ENCODE results near the gene AGRN. TPM values are rescaled to one million over a fixed set of nuclear protein-coding genes. Genes with fewer than 3 reads are reported as not detected.

The AGRN gene
- total and polyA plus RNA-seq, 8 donors, result 3.5 to 459 (median 50.5) TPM

DNA sequence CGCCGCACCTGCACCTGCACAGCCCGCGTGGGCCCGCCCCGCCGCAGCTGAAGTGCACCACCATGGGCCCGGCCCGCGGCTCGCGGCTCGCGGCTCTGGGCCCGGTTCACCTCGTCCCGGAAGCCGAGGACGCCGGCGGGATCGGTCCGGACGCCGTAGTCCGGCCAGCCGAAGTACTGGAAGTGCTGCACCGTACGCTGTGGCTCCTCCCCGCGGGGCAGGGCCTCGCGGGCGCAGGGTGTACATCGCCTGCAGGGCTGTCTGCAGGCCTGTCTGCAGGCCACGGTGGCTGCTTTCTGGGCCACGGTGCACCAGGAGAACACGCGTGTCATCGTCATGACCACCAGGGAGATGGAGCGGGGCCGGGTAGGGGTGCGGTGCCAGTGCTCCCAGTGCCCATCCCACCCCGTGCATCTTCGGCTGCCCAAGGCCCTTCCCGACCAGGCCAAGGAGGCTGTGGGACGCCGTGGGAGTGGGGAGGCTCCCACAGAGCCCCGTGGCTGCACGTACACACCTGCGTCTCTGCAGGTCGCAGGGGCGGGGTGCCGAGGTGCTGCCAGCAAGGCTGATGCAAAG lies 47.5 kb downstream of the AGRN start:
- peak overlapping the region in 3 of 4 donors; percentile 52 to 59 (median 57) for H3K4me3 ChIP-seq
- no peak for DNase-seq
- H3K27ac ChIP-seq, result peak overlapping the region; percentile 77 to 90 (median 86)
- peaks cover 6 to 89% (median 47%) of the 10 kb centered on the region in 3 donors for H3K27me3 ChIP-seq
- intact Hi-C loops (cut with DNase I; ENCODE audit: low total_unique reads), result no loop called here
- H3K4me1 ChIP-seq, result peaks cover 34 to 66% (median 55%) of the 10 kb centered on the region in 4 donors
- H3K9me3 ChIP-seq, result no peaks in the 10 kb centered on the region
- TF ChIP-seq POLR2AphosphoS5 (IDR thresholded peaks at IDR 0.05), result no peak
- no peak for TF ChIP-seq EP300 (IDR thresholded peaks at IDR 0.05)
- TF ChIP-seq, protein P1, sequence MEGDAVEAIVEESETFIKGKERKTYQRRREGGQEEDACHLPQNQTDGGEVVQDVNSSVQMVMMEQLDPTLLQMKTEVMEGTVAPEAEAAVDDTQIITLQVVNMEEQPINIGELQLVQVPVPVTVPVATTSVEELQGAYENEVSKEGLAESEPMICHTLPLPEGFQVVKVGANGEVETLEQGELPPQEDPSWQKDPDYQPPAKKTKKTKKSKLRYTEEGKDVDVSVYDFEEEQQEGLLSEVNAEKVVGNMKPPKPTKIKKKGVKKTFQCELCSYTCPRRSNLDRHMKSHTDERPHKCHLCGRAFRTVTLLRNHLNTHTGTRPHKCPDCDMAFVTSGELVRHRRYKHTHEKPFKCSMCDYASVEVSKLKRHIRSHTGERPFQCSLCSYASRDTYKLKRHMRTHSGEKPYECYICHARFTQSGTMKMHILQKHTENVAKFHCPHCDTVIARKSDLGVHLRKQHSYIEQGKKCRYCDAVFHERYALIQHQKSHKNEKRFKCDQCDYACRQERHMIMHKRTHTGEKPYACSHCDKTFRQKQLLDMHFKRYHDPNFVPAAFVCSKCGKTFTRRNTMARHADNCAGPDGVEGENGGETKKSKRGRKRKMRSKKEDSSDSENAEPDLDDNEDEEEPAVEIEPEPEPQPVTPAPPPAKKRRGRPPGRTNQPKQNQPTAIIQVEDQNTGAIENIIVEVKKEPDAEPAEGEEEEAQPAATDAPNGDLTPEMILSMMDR (IDR thresholded peaks at IDR 0.05), result no peak
- no peak for TF ChIP-seq POLR2A (IDR thresholded peaks at IDR 0.05)
- 67 to 88% (median 85%) methylated on average over 23 to 54 of the region's 54 CpGs for WGBS, 5 donors
- H3K36me3 ChIP-seq, result no peaks in the 10 kb centered on the region

DNA sequence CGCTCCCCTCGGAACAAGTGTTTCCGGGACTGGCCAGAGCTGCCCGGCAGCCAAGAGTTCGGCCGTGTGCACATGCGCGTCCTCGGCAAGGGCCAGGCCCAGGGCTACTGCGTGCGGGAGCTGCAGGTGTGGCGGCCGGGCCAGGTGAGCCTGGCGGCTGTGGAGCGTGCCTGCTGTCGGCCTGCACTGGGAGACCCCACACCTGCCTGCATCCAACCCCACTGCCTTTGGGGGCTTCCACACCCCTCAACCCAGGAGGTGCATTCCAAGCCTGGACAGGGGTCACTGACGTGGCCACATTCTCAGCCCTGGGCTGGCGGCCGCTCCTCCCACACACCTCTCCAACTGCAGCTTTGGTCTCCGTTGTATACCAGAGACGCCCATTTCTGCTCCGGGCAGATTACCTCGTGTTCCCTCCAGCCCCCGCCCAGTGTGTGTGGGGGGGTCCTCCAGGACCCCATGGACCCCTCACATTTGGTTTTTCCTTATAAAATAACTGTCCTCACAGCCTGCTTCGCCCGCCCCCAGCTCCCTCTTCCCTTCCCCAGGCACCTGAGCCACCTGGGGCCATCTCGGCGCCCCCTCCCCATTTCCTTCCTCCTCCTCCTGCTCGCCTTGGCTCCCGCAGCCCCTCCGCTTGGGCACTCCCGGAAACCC lies 48.1 kb downstream of the AGRN start:
- H3K9me3 ChIP-seq, result no peaks in the 10 kb centered on the region
- peak; percentile 69 to 76 for DNase-seq
- WGBS, 5 donors, result 25 to 41% (median 36%) methylated on average over 14 to 32 of the region's 32 CpGs
- H3K27me3 ChIP-seq, result peaks cover 6 to 89% (median 41%) of the 10 kb centered on the region in 3 donors
- TF ChIP-seq POLR2AphosphoS5 (IDR thresholded peaks at IDR 0.05) (peak in 2 of 3 donors; percentile 62 to 68), EP300 (IDR thresholded peaks at IDR 0.05) (no peak)
- intact Hi-C loops (cut with DNase I; ENCODE audit: low total_unique reads), result no loop called here
- H3K4me1 ChIP-seq, result peaks cover 30 to 66% (median 53%) of the 10 kb centered on the region in 4 donors
- peak overlapping the region; percentile 77 to 90 (median 86) for H3K27ac ChIP-seq
- H3K36me3 ChIP-seq, result no peaks in the 10 kb centered on the region
- peak overlapping the region; percentile 42 to 59 (median 54) for H3K4me3 ChIP-seq

DNA sequence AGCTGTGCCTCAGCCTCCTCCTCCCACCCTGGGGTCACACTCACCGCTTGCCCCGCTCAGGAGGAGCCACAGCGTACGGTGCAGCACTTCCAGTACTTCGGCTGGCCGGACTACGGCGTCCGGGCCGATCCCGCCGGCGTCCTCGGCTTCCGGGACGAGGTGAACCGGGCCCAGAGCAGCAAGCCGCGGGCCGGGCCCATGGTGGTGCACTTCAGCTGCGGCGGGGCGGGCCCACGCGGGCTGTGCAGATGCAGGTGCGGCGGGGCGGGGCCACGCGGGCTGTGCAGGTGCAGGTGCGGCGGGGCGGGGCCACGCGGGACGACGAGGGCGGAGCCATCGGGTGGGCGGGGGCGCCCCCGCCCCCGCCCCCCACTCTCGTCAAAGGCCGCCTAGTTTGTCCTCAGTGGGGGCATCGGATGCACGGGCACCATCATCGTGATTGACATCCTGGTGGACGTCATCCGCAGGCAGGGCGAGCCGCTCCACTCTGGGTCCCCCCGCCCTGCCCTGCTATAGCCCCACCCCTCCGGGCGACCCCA lies 48.7 kb downstream of the AGRN start:
- Histone ChIP-seq H3K27ac (peak overlapping the region; percentile 77 to 90 (median 86)), H3K36me3 (no peaks in the 10 kb centered on the region), H3K4me1 (peaks cover 28 to 67% (median 51%) of the 10 kb centered on the region in 4 donors), H3K4me3 (peak overlapping the region; percentile 42 to 59 (median 54)), H3K9me3 (no peaks in the 10 kb centered on the region), H3K27me3 (peaks cover 6 to 89% (median 35%) of the 10 kb centered on the region in 3 donors)
- intact Hi-C loops (cut with DNase I; ENCODE audit: low total_unique reads), result no loop called here
- TF ChIP-seq POLR2AphosphoS5 (IDR thresholded peaks at IDR 0.05), result peak in 1 of 3 donors; percentile 37
- TF ChIP-seq POLR2A (IDR thresholded peaks at IDR 0.05), result no peak
- whole genome bisulfite sequencing, 5 donors, result 0 to 2% (median 1%) methylated on average over 17 to 54 of the region's 55 CpGs
- DNase-seq, result peak; percentile 89 to 91

DNA sequence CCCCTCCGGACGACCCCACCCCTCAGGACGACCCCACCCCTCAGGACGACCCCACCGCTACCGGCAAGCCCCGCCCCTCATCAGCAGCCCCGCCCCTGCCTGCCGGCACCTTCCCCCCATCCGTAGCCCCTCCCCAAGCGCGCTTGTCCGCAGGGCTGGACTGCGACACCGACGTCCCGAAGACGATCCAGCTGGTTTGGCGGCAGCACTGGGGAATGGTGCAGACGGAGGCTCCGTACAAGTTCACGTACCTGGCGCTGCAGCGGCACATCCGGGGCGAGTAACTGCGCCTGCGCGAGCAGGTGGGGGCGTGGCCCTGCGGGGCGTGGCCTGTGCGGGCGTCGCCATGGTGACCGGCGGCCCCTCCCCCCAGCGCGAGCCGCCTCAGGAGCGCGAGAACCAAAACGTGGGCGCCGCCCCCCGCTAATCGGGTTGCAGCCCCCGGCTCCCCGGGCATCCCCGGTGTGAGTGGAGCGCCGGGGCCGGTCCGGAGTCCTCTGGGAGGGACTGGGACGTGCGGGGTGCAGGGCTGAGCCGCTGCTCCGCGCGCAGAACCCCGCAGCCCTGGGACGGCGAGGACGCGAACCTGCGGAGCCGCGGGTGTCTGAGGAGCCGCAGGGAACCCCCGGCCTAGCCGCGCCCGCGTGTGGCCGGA lies 49.3 kb downstream of the AGRN start:
- Histone ChIP-seq H3K4me3 (peak overlapping the region; percentile 42 to 59 (median 54)), H3K27me3 (peaks cover 6 to 89% (median 29%) of the 10 kb centered on the region in 3 donors), H3K36me3 (no peaks in the 10 kb centered on the region), H3K4me1 (peaks cover 22 to 63% (median 45%) of the 10 kb centered on the region in 4 donors), H3K9me3 (no peaks in the 10 kb centered on the region), H3K27ac (peak overlapping the region; percentile 77 to 90 (median 86))
- intact Hi-C loops (cut with DNase I; ENCODE audit: low total_unique reads), result no loop called here
- 1 to 20% (median 3%) methylated on average over 1 to 75 of the region's 75 CpGs for whole genome bisulfite sequencing, 5 donors
- TF ChIP-seq, protein P1 (IDR thresholded peaks at IDR 0.05), result no peak
- TF ChIP-seq POLR2AphosphoS5 (IDR thresholded peaks at IDR 0.05) (peak; percentile 40 to 91 (median 77)), EP300 (IDR thresholded peaks at IDR 0.05) (no peak), POLR2A (IDR thresholded peaks at IDR 0.05) (no peak)
- DNase-seq, result peak; percentile 90 to 94
